Activated CD4-positive, alpha-beta memory T cell treated with anti-CD3 and anti-CD28 coated beads, Interleukin-2, amount 10 ng/mL, durations not matched to agents 7 days and 5 days (primary cell): ENCODE results near the gene SORBS2. TPM values are rescaled to one million over a fixed set of nuclear protein-coding genes. Genes with fewer than 3 reads are reported as not detected.
"Not testable (repeated sequence)": the region's sequence is repeated elsewhere in the genome, so short reads cannot be mapped to it uniquely, and the experiment has no call there.

ENCODE experiments used
- CTCF ChIA-PET: fragments of 350-600 bp; sonication (Branson Sonifier 250); formaldehyde crosslinking; loops from one replicate; lab custom pipeline; 2021; ENCODE audit warnings: antibody characterized with exemption, inconsistent platforms; lab: Charles Lee
- POLR2A ChIA-PET: fragments of 350-600 bp; sonication (Branson Sonifier 250); formaldehyde crosslinking; loops from one replicate; lab custom pipeline; 2021; ENCODE audit warnings: antibody characterized with exemption; lab: Charles Lee
- DNase-seq: peaks from one replicate; pipeline ENCODE4 v3.0.0-alpha.2; 2020
- H3K27ac Mint-ChIP-seq: one replicate; pipeline ENCODE4 v1.8.0; 2021; ENCODE audit warnings: mild to moderate bottlenecking, mixed read lengths
- H3K27me3 Mint-ChIP-seq: one replicate; pipeline ENCODE4 v1.8.0; 2021; ENCODE audit warnings: mixed read lengths
- H3K36me3 Mint-ChIP-seq: one replicate; pipeline ENCODE4 v1.8.0; 2021; ENCODE audit warnings: low read depth, mixed read lengths
- H3K4me1 Mint-ChIP-seq: one replicate; pipeline ENCODE4 v1.8.0; 2021; ENCODE audit warnings: mixed read lengths
- H3K4me3 Mint-ChIP-seq: one replicate; pipeline ENCODE4 v1.8.0; 2021; ENCODE audit warnings: mild to moderate bottlenecking, mixed read lengths
- H3K9me3 Mint-ChIP-seq: one replicate; pipeline ENCODE4 v1.8.0; 2021; ENCODE audit warnings: mixed read lengths
- total RNA-seq, 2 experiments: library from RNA; stranded (reverse); gene quantifications; one replicate each; pipeline ENCODE4 v1.2.3, GENCODE V29; 2021

SORBS2 gene
- total RNA-seq, 2 experiments from 2014 or later, result not detected

GRCh38 chr4:185570727-185571126, 241.3 kb downstream of the SORBS2 start:
- Mint-ChIP-seq H3K9me3 (no peaks in the 10 kb centered on the region), H3K27ac (no peak overlapping the region), H3K27me3 (peaks cover 12% of the 10 kb centered on the region), H3K4me3 (no peak overlapping the region), H3K4me1 (peaks cover 10% of the 10 kb centered on the region), H3K36me3 (no peaks in the 10 kb centered on the region)
- ChIA-PET CTCF (interaction anchor here (1.1 kb wide), 1 partner anchor 27 kb away, joined by 4 read pairs; no protein-coding TSS in a partner anchor), POLR2A (no interaction called here)
- DNase-seq, result no peak

- DNase-seq, result no peak
- H3K36me3 Mint-ChIP-seq, result no peaks in the 10 kb centered on the region
- CTCF ChIA-PET, result no interaction called here
- no peak overlapping the region for H3K27ac Mint-ChIP-seq
- POLR2A ChIA-PET, result no interaction called here
- H3K9me3 Mint-ChIP-seq, result no peaks in the 10 kb centered on the region
- no peak overlapping the region for H3K4me3 Mint-ChIP-seq
- H3K27me3 Mint-ChIP-seq, result peaks cover 16% of the 10 kb centered on the region
- peaks cover 10% of the 10 kb centered on the region for H3K4me1 Mint-ChIP-seq
Measured at GRCh38 chr4:185567381-185568376, 244.3 kb downstream of the SORBS2 start.

GRCh38 chr4:185566972-185567371, 245.0 kb downstream of the SORBS2 start:
- no peak for DNase-seq
- Mint-ChIP-seq H3K27ac (no peak overlapping the region), H3K9me3 (no peaks in the 10 kb centered on the region), H3K27me3 (peaks cover 16% of the 10 kb centered on the region), H3K4me3 (no peak overlapping the region), H3K36me3 (no peaks in the 10 kb centered on the region), H3K4me1 (peaks cover 10% of the 10 kb centered on the region)
- POLR2A ChIA-PET, result no interaction called here
- CTCF ChIA-PET, result no interaction called here

- Mint-ChIP-seq H3K27ac (no peak overlapping the region), H3K9me3 (peaks cover 2% of the 10 kb centered on the region), H3K36me3 (no peaks in the 10 kb centered on the region), H3K4me3 (no peak overlapping the region), H3K27me3 (peaks cover 17% of the 10 kb centered on the region), H3K4me1 (peaks cover 10% of the 10 kb centered on the region)
- ChIA-PET POLR2A (no interaction called here), CTCF (no interaction called here)
- peak; percentile 23 for DNase-seq
Measured at GRCh38 chr4:185566425-185566824, 245.6 kb downstream of the SORBS2 start.

GRCh38 chr4:185565696-185566095, 246.3 kb downstream of the SORBS2 start:
- Mint-ChIP-seq H3K4me3 (no peak overlapping the region), H3K4me1 (peaks cover 10% of the 10 kb centered on the region), H3K9me3 (peaks cover 2% of the 10 kb centered on the region), H3K27ac (no peak overlapping the region), H3K36me3 (no peaks in the 10 kb centered on the region), H3K27me3 (peaks cover 19% of the 10 kb centered on the region)
- ChIA-PET POLR2A (no interaction called here), CTCF (no interaction called here)
- DNase-seq, result no peak

- Mint-ChIP-seq H3K27me3 (peaks cover 18% of the 10 kb centered on the region), H3K9me3 (peaks cover 2% of the 10 kb centered on the region), H3K36me3 (no peaks in the 10 kb centered on the region), H3K27ac (no peak overlapping the region), H3K4me3 (no peak overlapping the region), H3K4me1 (peaks cover 10% of the 10 kb centered on the region)
- ChIA-PET POLR2A (no interaction called here), CTCF (no interaction called here)
- no peak for DNase-seq
Measured at GRCh38 chr4:185564349-185564748, 247.6 kb downstream of the SORBS2 start.

GRCh38 chr4:185562531-185562930, 249.5 kb downstream of the SORBS2 start:
- CTCF ChIA-PET, result interaction anchor here (0.6 kb wide), 1 partner anchor 750 kb away, joined by 5 read pairs; no protein-coding TSS in a partner anchor
- Mint-ChIP-seq H3K4me3 (no peak overlapping the region), H3K4me1 (peaks cover 10% of the 10 kb centered on the region), H3K9me3 (peaks cover 2% of the 10 kb centered on the region), H3K27me3 (peaks cover 34% of the 10 kb centered on the region), H3K27ac (no peak overlapping the region), H3K36me3 (no peaks in the 10 kb centered on the region)
- no peak for DNase-seq
- POLR2A ChIA-PET, result no interaction called here

GRCh38 chr4:185560316-185560715, 251.7 kb downstream of the SORBS2 start:
- Mint-ChIP-seq H3K4me3 (no peak overlapping the region), H3K36me3 (no peaks in the 10 kb centered on the region), H3K27ac (no peak overlapping the region), H3K4me1 (no peaks in the 10 kb centered on the region), H3K27me3 (peaks cover 39% of the 10 kb centered on the region), H3K9me3 (peaks cover 2% of the 10 kb centered on the region)
- ChIA-PET CTCF (no interaction called here), POLR2A (no interaction called here)
- no peak for DNase-seq

- Mint-ChIP-seq H3K4me3 (no peak overlapping the region), H3K36me3 (no peaks in the 10 kb centered on the region), H3K9me3 (peaks cover 2% of the 10 kb centered on the region), H3K4me1 (no peaks in the 10 kb centered on the region), H3K27ac (no peak overlapping the region), H3K27me3 (peaks cover 40% of the 10 kb centered on the region)
- DNase-seq, result no peak
- ChIA-PET CTCF (no interaction called here), POLR2A (no interaction called here)
Measured at GRCh38 chr4:185559915-185560281, 252.1 kb downstream of the SORBS2 start.

GRCh38 chr4:185559251-185559914, 252.6 kb downstream of the SORBS2 start:
- CTCF ChIA-PET, H3K4me3 Mint-ChIP-seq, H3K27ac Mint-ChIP-seq, DNase-seq, POLR2A ChIA-PET, H3K4me1 Mint-ChIP-seq, H3K36me3 Mint-ChIP-seq, H3K9me3 Mint-ChIP-seq: not testable (repeated sequence)
- peaks cover 35% of the 10 kb centered on the region for H3K27me3 Mint-ChIP-seq

- ChIA-PET POLR2A (no interaction called here), CTCF (no interaction called here)
- Mint-ChIP-seq H3K27ac (no peak overlapping the region), H3K9me3 (no peaks in the 10 kb centered on the region), H3K27me3 (peaks cover 43% of the 10 kb centered on the region), H3K36me3 (no peaks in the 10 kb centered on the region), H3K4me3 (no peak overlapping the region), H3K4me1 (no peaks in the 10 kb centered on the region)
- DNase-seq, result no peak
Measured at GRCh38 chr4:185554365-185555126, 257.4 kb downstream of the SORBS2 start.

GRCh38 chr4:185552254-185552653, 259.7 kb downstream of the SORBS2 start:
- CTCF ChIA-PET, result interaction anchor here (0.8 kb wide), 1 partner anchor 46 kb away, joined by 3 read pairs; no protein-coding TSS in a partner anchor
- DNase-seq, result no peak
- Mint-ChIP-seq H3K4me3 (no peak overlapping the region), H3K4me1 (no peaks in the 10 kb centered on the region), H3K27me3 (peaks cover 29% of the 10 kb centered on the region), H3K9me3 (no peaks in the 10 kb centered on the region), H3K27ac (no peak overlapping the region), H3K36me3 (no peaks in the 10 kb centered on the region)
- POLR2A ChIA-PET, result no interaction called here

- Mint-ChIP-seq H3K36me3 (no peaks in the 10 kb centered on the region), H3K4me3 (no peak overlapping the region), H3K27ac (no peak overlapping the region), H3K4me1 (no peaks in the 10 kb centered on the region), H3K9me3 (no peaks in the 10 kb centered on the region), H3K27me3 (peaks cover 29% of the 10 kb centered on the region)
- POLR2A ChIA-PET, result no interaction called here
- no peak for DNase-seq
- CTCF ChIA-PET, result no interaction called here
Measured at GRCh38 chr4:185550933-185551332, 261.1 kb downstream of the SORBS2 start.
